Raji (cell line): Measurements from ENCODE around the gene TCF20.

Source experiments
- POLR2A ChIP-seq: IDR thresholded peaks from 2 replicates; pipeline ENCODE4 v1.6.1; 2011; ENCODE audit warnings: low read depth, low read length, control low read depth; ENCODE audit not compliant: insufficient read depth

Gene TCF20

GRCh38 chr22:42270510-42271190, at the start of gene TCF20:
Gene TCF20 (minus strand): TSS chr22:42270653. CDS start chr22:42215305, 55,348 bp downstream.
- peak; percentile 54 for TF ChIP-seq POLR2A

GRCh38 chr22:42319386-42319785, 48.9 kb upstream of the TCF20 start:
- TF ChIP-seq POLR2A = no peak

- TF ChIP-seq POLR2A = no peak
Measured at GRCh38 chr22:42318967-42319366, 48.5 kb upstream of the TCF20 start.

- TF ChIP-seq POLR2A = no peak
Measured at GRCh38 chr22:42317691-42318547, 47.5 kb upstream of the TCF20 start.

- no peak for TF ChIP-seq POLR2A
Measured at GRCh38 chr22:42317008-42317407, 46.6 kb upstream of the TCF20 start.

- no peak for TF ChIP-seq POLR2A
Measured at GRCh38 chr22:42315392-42315756, 44.9 kb upstream of the TCF20 start.

- TF ChIP-seq POLR2A = no peak
Measured at GRCh38 chr22:42314709-42315391, 44.4 kb upstream of the TCF20 start.

- no peak for TF ChIP-seq POLR2A
Measured at GRCh38 chr22:42313804-42314581, 43.5 kb upstream of the TCF20 start.

GRCh38 chr22:42313204-42313603, 42.8 kb upstream of the TCF20 start:
- no peak for TF ChIP-seq POLR2A

- no peak for TF ChIP-seq POLR2A
Measured at GRCh38 chr22:42310291-42311015, 40.0 kb upstream of the TCF20 start.

- no peak for TF ChIP-seq POLR2A
Measured at GRCh38 chr22:42309865-42310264, 39.4 kb upstream of the TCF20 start.

- no peak for TF ChIP-seq POLR2A
Measured at GRCh38 chr22:42308892-42309468, 38.5 kb upstream of the TCF20 start.

- no peak for TF ChIP-seq POLR2A
Measured at GRCh38 chr22:42307806-42308563, 37.5 kb upstream of the TCF20 start.

- TF ChIP-seq POLR2A = no peak
Measured at GRCh38 chr22:42306010-42306409, 35.6 kb upstream of the TCF20 start.

- TF ChIP-seq POLR2A = no peak
Measured at GRCh38 chr22:42304324-42304790, 33.9 kb upstream of the TCF20 start.
